ENCODE measurements around the gene MAS1.
"Not testable (repeated sequence)": the region's sequence is repeated elsewhere in the genome, so short reads cannot be mapped to it uniquely, and the experiment has no call there.

The MAS1 gene

DNA sequence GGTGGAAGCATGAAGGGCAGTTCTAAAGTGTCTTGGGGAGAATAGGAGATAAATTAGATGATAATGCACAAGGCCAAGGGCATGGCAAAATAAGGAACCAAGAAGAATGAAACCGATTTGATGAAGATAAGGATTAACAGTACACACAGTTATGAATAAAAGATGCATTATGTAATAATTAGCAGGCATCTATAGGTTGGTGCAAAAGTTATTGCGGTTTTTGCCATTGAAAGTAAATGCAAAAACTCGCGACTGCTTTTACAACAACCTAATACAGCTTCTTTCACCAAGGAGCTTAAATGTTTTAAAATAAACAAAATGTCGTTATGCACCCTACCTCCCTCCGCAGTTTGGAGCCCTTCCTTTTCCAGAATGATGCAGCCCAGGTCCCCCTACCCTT lies 29.0 kb downstream of the MAS1 start:
- Histone ChIP-seq H3K36me3 (ENCODE audit: control insufficient read depth, insufficient read depth, low read length, severe bottlenecking) (no peaks in the 10 kb centered on the region), H3K4me1 (ENCODE audit: control insufficient read depth, insufficient read depth, low read length) (no peaks in the 10 kb centered on the region), H3K27me3 (replicated peaks; ENCODE audit: control insufficient read depth, insufficient read depth, low read length) (peaks cover 9% of the 10 kb centered on the region), H3K4me3 (ENCODE audit: low read length) (no peak overlapping the region), H3K9ac (ENCODE audit: low read length) (no peak overlapping the region), H3K9me3 (ENCODE audit: control insufficient read depth, low read length) (peaks cover 6% of the 10 kb centered on the region)
- DNase-seq (ENCODE audit: low read depth): no peak

DNA sequence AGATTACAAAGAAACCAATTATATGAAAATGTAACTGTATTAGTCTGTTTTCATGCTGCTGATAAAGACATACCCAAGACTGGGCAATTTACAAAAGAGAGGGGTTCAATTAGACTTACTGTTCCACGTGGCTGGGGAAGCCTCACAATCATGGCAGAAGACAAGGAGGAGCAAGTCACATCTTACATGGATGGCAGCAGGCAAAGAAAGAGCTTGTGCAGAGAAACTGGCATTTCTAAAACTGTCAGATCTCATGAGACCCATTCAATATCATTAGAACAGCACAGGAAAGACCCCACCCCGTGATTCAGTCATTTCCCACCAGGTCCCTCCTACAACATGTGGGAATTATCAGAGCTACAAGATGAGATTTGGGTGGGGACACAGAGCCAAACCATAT lies 33.4 kb downstream of the MAS1 start:
- H3K27me3 ChIP-seq (replicated peaks; ENCODE audit: control insufficient read depth, insufficient read depth, low read length); H3K4me3 ChIP-seq (ENCODE audit: low read length); DNase-seq (ENCODE audit: low read depth); H3K9ac ChIP-seq (ENCODE audit: low read length); H3K36me3 ChIP-seq (ENCODE audit: control insufficient read depth, insufficient read depth, low read length, severe bottlenecking); H3K4me1 ChIP-seq (ENCODE audit: control insufficient read depth, insufficient read depth, low read length); H3K9me3 ChIP-seq (ENCODE audit: control insufficient read depth, low read length): not testable (repeated sequence)

DNA sequence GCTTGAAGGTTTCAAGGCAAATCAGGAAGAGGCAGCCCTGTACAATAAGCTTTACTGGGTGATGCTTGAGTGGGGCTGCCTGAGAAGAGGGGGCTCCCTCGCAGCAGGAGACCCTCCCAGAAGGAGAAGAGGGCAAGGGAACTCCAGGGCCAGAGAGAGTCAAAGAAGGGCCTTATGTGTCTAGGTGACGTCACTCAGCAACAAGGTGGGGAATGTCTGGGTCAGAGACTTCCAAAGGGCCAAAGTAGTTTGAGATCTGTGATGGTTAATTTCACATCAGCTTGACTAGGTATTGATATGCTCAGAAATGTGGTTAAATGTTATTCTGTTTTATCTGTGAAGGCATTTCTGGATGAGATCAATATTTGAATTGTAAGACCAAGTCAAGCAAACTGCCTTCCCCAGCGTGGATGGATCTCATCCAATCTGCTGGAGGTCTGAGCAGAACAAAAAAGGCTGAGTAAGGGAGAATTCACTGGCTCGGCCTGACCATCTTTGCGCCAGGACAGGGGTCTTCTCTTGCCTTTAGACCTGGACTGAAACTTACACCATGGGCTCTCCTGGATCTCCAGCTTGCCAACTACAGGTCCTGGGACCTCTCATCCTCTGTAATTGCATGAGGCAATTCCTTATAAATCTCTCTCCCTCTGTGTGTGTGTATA lies 35.9 kb downstream of the MAS1 start:
- no peak overlapping the region for H3K9ac ChIP-seq (ENCODE audit: low read length)
- no peak overlapping the region for H3K4me3 ChIP-seq (ENCODE audit: low read length)
- no peak for DNase-seq (ENCODE audit: low read depth)
- H3K4me1 ChIP-seq (ENCODE audit: control insufficient read depth, insufficient read depth, low read length): no peaks in the 10 kb centered on the region
- H3K9me3 ChIP-seq (ENCODE audit: control insufficient read depth, low read length): peaks cover 6% of the 10 kb centered on the region
- H3K36me3 ChIP-seq (ENCODE audit: control insufficient read depth, insufficient read depth, low read length, severe bottlenecking): no peaks in the 10 kb centered on the region
- H3K27me3 ChIP-seq (replicated peaks; ENCODE audit: control insufficient read depth, insufficient read depth, low read length): peaks cover 7% of the 10 kb centered on the region

DNA sequence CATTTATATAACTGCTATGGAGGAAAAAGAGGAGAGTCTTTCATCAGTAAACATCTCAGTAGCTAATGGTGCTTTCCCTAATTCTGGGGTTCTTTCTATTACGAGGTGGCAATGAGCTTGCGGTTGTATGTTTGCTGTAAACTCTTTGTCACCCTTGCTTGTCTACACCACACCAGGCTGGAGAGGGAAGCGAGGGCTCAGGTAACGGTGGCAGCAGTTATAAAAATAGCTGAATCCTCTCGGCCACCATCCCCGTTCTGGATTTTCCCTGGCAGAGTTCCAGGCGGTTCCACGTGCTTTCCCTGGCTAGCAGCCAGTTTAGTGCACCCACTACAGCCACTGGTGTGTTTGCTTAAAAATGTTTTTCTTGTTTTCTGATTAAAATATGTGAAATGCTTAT lies 39.0 kb downstream of the MAS1 start:
- no peak overlapping the region for H3K4me3 ChIP-seq (ENCODE audit: low read length)
- H3K4me1 ChIP-seq (ENCODE audit: control insufficient read depth, insufficient read depth, low read length): peaks cover 7% of the 10 kb centered on the region
- no peaks in the 10 kb centered on the region for H3K27me3 ChIP-seq (replicated peaks; ENCODE audit: control insufficient read depth, insufficient read depth, low read length)
- no peak for DNase-seq (ENCODE audit: low read depth)
- no peaks in the 10 kb centered on the region for H3K9me3 ChIP-seq (ENCODE audit: control insufficient read depth, low read length)
- no peaks in the 10 kb centered on the region for H3K36me3 ChIP-seq (ENCODE audit: control insufficient read depth, insufficient read depth, low read length, severe bottlenecking)
- H3K9ac ChIP-seq (ENCODE audit: low read length): no peak overlapping the region

DNA sequence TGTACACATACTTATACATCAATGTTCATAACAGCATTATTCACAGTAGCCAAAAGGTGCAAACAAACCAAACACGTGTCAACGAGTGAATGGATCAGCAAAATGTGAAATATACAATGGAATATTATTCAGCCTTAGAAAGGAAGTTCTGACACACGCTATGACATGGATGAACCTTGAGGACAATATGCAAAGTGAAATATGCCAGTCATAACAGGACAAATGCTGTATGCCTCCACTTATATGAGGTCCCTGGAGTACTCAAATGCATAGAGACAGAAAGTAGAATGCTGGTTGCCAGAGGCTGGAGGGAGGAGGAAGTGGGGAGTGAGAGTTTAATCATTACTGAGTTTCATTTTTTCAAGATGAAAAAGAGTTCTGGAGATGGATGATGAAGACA lies 40.3 kb downstream of the MAS1 start:
- H3K9ac ChIP-seq (ENCODE audit: low read length): no peak overlapping the region
- H3K4me3 ChIP-seq (ENCODE audit: low read length): no peak overlapping the region
- H3K9me3 ChIP-seq (ENCODE audit: control insufficient read depth, low read length): peaks cover 8% of the 10 kb centered on the region
- no peak for DNase-seq (ENCODE audit: low read depth)
- H3K36me3 ChIP-seq (ENCODE audit: control insufficient read depth, insufficient read depth, low read length, severe bottlenecking): no peaks in the 10 kb centered on the region
- no peaks in the 10 kb centered on the region for H3K27me3 ChIP-seq (replicated peaks; ENCODE audit: control insufficient read depth, insufficient read depth, low read length)
- peaks cover 7% of the 10 kb centered on the region for H3K4me1 ChIP-seq (ENCODE audit: control insufficient read depth, insufficient read depth, low read length)

DNA sequence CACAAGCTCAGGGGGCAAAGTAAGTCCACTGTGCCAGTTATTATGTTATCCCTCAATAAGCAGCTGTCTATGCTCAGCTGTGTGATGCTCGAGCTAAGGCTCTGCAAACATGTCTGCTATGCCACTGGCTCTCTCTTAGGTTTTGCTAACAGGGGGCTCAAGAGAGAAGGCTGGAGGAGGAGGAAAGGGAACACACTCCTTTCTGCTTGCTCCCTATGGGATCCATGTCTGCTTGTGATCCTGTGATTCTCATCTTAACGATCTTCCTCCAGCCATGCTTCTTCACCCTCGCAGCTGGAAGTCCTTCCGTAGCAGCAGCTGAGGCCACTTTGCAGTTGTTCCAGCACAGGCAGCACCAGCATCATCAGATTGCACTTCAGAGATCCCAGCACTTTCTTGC lies 41.1 kb downstream of the MAS1 start:
- no peak for DNase-seq (ENCODE audit: low read depth)
- Histone ChIP-seq H3K4me3 (ENCODE audit: low read length) (no peak overlapping the region), H3K36me3 (ENCODE audit: control insufficient read depth, insufficient read depth, low read length, severe bottlenecking) (no peaks in the 10 kb centered on the region), H3K9me3 (ENCODE audit: control insufficient read depth, low read length) (peaks cover 8% of the 10 kb centered on the region), H3K4me1 (ENCODE audit: control insufficient read depth, insufficient read depth, low read length) (peaks cover 7% of the 10 kb centered on the region), H3K9ac (ENCODE audit: low read length) (no peak overlapping the region), H3K27me3 (replicated peaks; ENCODE audit: control insufficient read depth, insufficient read depth, low read length) (no peaks in the 10 kb centered on the region)

DNA sequence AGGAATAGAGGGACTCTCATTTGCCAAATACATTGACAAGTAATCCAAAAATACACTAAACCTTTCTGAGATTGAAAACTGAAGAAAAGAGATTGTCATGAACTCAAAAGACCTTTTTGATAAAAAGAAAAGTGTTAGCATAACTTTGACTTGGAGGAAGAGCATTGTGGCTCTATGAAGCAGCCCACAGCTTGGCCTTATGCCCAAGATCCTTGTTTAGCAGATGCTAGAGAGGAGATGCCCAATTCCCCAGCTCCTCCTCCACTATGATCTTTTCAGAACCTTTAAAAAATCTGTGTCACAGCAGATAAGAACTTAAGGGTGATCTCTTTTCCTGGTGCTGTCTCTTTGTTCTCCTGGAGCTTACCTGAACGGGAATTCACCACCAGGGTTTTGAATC lies 42.3 kb downstream of the MAS1 start:
- H3K9ac ChIP-seq (ENCODE audit: low read length): no peak overlapping the region
- H3K4me3 ChIP-seq (ENCODE audit: low read length): no peak overlapping the region
- peak; percentile 29 for DNase-seq (ENCODE audit: low read depth)
- H3K4me1 ChIP-seq (ENCODE audit: control insufficient read depth, insufficient read depth, low read length): peaks cover 7% of the 10 kb centered on the region
- H3K27me3 ChIP-seq (replicated peaks; ENCODE audit: control insufficient read depth, insufficient read depth, low read length): no peaks in the 10 kb centered on the region
- H3K9me3 ChIP-seq (ENCODE audit: control insufficient read depth, low read length): peaks cover 8% of the 10 kb centered on the region
- no peaks in the 10 kb centered on the region for H3K36me3 ChIP-seq (ENCODE audit: control insufficient read depth, insufficient read depth, low read length, severe bottlenecking)

DNA sequence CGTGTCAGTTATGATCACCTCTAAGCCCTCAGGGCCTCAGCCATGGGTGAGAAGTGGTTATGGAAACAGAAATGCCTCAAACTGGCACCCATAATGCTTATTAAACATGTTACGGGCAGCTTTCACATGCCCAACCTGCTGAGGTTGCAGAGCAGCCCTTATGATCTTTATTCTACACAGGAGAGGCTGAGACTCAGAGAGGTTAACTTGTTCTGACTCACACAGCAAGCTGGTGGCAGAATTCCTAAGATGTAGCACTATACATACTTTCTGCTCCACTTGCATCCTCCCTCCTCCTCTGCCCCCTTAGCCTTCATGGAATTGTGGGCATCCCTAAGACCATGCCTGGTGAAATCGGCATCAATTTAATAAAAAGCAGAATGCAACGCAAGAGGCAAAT lies 43.4 kb downstream of the MAS1 start:
- Histone ChIP-seq H3K4me3 (ENCODE audit: low read length) (no peak overlapping the region), H3K9ac (ENCODE audit: low read length) (no peak overlapping the region), H3K9me3 (ENCODE audit: control insufficient read depth, low read length) (peaks cover 8% of the 10 kb centered on the region), H3K36me3 (ENCODE audit: control insufficient read depth, insufficient read depth, low read length, severe bottlenecking) (no peaks in the 10 kb centered on the region), H3K27me3 (replicated peaks; ENCODE audit: control insufficient read depth, insufficient read depth, low read length) (no peaks in the 10 kb centered on the region), H3K4me1 (ENCODE audit: control insufficient read depth, insufficient read depth, low read length) (peaks cover 7% of the 10 kb centered on the region)
- peak; percentile 51 for DNase-seq (ENCODE audit: low read depth)

DNA sequence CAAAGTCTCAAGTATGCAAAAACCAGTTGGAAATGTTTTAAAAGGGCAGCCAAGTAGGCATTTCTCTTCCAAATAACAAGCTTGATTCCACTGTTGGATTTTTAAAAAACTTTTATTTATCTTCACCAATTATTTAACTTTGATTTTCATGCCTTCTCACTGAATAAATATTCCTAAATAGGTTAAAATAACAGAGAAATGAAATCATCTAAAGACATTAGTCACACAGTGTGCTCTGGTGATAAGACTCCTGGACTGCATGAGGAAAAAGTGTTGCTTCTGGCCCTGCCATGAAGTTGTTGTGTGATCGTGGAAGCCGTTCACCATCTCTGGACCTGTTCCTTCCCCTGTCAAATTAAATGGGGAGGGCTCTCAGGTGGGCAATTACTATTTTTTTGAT lies 44.3 kb downstream of the MAS1 start:
- Histone ChIP-seq H3K9ac (ENCODE audit: low read length) (no peak overlapping the region), H3K4me1 (ENCODE audit: control insufficient read depth, insufficient read depth, low read length) (peaks cover 7% of the 10 kb centered on the region), H3K27me3 (replicated peaks; ENCODE audit: control insufficient read depth, insufficient read depth, low read length) (no peaks in the 10 kb centered on the region), H3K9me3 (ENCODE audit: control insufficient read depth, low read length) (peaks cover 8% of the 10 kb centered on the region), H3K36me3 (ENCODE audit: control insufficient read depth, insufficient read depth, low read length, severe bottlenecking) (no peaks in the 10 kb centered on the region), H3K4me3 (ENCODE audit: low read length) (no peak overlapping the region)
- DNase-seq (ENCODE audit: low read depth): peak; percentile 54

DNA sequence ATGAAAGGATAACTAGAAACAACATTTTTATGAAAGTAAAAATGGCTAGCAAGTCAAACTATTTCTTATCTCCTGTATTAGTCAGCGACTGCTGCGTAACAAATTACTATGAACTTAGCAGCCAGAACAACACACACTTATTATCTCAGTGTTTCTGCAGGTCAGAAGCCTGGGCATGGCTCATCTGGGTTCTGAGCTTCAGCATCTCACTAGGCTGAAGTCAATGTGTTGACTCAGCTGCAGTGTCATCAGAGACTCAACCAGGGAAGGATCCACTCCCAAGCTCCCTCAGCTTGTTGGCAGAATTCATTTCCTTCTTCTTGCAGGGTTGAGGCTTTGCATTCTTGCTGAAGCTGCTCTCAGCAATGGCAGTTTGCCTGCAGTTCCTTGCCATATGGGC lies 44.8 kb downstream of the MAS1 start:
- Histone ChIP-seq H3K9me3 (ENCODE audit: control insufficient read depth, low read length) (peaks cover 8% of the 10 kb centered on the region), H3K9ac (ENCODE audit: low read length) (no peak overlapping the region), H3K27me3 (replicated peaks; ENCODE audit: control insufficient read depth, insufficient read depth, low read length) (no peaks in the 10 kb centered on the region), H3K36me3 (ENCODE audit: control insufficient read depth, insufficient read depth, low read length, severe bottlenecking) (no peaks in the 10 kb centered on the region), H3K4me3 (ENCODE audit: low read length) (no peak overlapping the region), H3K4me1 (ENCODE audit: control insufficient read depth, insufficient read depth, low read length) (peaks cover 7% of the 10 kb centered on the region)
- DNase-seq (ENCODE audit: low read depth): peak; percentile 11

DNA sequence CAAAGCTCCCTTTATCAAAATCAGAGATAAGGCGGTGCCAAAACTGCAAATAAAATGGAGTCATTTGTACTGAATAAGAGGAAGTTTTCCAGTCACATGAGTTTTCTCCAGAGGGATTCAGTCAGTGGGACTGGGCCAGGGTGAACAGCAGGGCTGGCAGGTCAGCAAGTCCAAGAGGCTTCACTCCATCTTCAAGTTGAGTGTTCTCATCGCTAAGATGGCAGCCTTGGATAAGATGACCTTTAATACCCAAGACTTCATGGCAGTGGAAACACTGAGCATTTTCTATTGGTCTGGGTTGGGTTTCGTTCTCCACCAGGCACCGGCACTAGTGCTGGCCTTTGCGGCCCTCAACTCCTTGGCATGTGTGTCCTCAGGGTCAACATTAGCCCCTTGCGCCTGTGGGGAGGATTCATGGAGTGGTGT lies 48.8 kb downstream of the MAS1 start:
- DNase-seq (ENCODE audit: low read depth): no peak
- no peaks in the 10 kb centered on the region for H3K27me3 ChIP-seq (replicated peaks; ENCODE audit: control insufficient read depth, insufficient read depth, low read length)
- H3K9me3 ChIP-seq (ENCODE audit: control insufficient read depth, low read length): peaks cover 19% of the 10 kb centered on the region
- H3K4me3 ChIP-seq (ENCODE audit: low read length): no peak overlapping the region
- no peak overlapping the region for H3K9ac ChIP-seq (ENCODE audit: low read length)
- no peaks in the 10 kb centered on the region for H3K36me3 ChIP-seq (ENCODE audit: control insufficient read depth, insufficient read depth, low read length, severe bottlenecking)
- H3K4me1 ChIP-seq (ENCODE audit: control insufficient read depth, insufficient read depth, low read length): peaks cover 17% of the 10 kb centered on the region

Data from adipocyte (in vitro differentiated cells).